Fibroblast of the aortic adventitia (primary cell): ENCODE measurements around the gene FUZ. TPM values are rescaled to one million over a fixed set of nuclear protein-coding genes. Genes with fewer than 3 reads are reported as not detected.

Source experiments
- DNase-seq: peaks from one replicate; pipeline ENCODE4 v3.0.0-alpha.2; 2010; ENCODE audit warnings: low read depth
- H3K4me3 ChIP-seq: 2 replicates; pipeline ENCODE4 v1.5.1; 2011; ENCODE audit warnings: low read depth, mild to moderate bottlenecking, control low read depth, low read length, moderate library complexity
- total RNA-seq: library from RNA; depleted of rRNA; stranded (reverse); fragments of >200 nt; gene quantifications from 2 replicates; pipeline ENCODE4 v1.2.3, GENCODE V29; 2012; ENCODE audit warnings: low replicate concordance
- TF ChIP-seq, protein P1 (sequence below): IDR thresholded peaks from 2 replicates; pipeline ENCODE4 v1.5.1; 2011; ENCODE audit warnings: mild to moderate bottlenecking, low read length, control low read depth, inconsistent platforms; ENCODE audit not compliant: insufficient read depth

Gene FUZ
- total RNA-seq, 1 donor: 23.5 TPM

DNA sequence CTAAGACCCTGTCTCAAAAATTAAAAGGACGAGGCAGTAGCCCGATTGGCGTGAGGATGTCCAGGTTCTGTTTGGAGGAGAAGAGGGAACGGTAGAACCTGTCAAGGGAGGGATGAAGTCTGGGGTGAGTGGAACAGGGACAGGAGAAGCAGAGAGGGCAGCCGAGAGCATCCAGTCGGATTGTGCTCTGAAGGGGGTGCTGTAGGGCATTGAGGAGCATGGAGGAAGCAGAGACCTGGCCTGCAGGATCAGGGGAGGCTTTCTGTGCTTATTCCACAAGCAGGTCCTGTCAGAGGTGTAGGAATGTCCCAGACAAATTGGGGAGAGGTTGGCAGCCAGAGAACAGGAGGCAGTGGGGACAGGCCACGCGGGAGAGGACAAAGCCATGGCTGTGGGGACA is 32.2 kb downstream of the FUZ start:
- TF ChIP-seq, protein P1, sequence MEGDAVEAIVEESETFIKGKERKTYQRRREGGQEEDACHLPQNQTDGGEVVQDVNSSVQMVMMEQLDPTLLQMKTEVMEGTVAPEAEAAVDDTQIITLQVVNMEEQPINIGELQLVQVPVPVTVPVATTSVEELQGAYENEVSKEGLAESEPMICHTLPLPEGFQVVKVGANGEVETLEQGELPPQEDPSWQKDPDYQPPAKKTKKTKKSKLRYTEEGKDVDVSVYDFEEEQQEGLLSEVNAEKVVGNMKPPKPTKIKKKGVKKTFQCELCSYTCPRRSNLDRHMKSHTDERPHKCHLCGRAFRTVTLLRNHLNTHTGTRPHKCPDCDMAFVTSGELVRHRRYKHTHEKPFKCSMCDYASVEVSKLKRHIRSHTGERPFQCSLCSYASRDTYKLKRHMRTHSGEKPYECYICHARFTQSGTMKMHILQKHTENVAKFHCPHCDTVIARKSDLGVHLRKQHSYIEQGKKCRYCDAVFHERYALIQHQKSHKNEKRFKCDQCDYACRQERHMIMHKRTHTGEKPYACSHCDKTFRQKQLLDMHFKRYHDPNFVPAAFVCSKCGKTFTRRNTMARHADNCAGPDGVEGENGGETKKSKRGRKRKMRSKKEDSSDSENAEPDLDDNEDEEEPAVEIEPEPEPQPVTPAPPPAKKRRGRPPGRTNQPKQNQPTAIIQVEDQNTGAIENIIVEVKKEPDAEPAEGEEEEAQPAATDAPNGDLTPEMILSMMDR: no peak
- no peak for DNase-seq
- H3K4me3 ChIP-seq: no peak overlapping the region

DNA sequence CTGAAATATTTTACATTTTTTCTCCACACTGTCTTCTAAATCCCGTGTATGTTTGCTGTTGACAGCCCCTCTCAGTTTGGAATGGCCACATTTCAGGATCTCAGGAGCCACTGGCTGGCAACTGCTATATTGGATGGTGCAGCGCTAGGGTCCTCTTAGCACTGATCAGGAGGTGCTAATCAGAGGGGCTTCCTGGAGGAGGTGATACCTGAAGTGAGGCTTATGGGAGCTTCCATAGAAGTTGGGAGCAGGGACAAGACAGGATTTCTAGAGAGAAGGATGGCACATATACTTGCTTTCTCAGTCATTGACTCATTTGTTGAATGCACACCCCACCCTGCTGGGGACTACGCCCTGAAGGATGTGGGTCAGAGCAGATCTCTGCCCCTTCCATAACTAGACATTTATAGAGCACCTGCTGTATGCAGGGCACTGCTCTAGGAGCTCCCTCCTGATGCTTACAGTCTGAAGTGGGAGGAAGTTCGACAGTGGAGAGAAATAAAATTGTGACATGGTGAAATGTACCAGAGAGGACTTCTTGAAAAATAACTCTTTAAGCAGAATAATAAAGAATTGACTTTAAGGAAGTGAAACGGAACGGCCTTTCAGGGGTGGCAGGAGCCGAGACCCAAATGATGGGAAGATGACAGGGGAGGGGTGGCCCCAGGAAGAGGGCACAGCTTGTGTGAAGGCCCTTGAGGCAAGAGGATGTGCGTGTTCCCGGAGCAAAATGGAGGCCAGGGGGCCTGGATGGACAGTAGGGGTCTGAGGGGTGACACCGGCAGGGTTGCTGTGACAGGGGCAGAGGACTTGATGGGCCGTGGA is 33.1 kb downstream of the FUZ start:
- no peak overlapping the region for H3K4me3 ChIP-seq
- DNase-seq: no peak
- TF ChIP-seq, protein P1: no peak

DNA sequence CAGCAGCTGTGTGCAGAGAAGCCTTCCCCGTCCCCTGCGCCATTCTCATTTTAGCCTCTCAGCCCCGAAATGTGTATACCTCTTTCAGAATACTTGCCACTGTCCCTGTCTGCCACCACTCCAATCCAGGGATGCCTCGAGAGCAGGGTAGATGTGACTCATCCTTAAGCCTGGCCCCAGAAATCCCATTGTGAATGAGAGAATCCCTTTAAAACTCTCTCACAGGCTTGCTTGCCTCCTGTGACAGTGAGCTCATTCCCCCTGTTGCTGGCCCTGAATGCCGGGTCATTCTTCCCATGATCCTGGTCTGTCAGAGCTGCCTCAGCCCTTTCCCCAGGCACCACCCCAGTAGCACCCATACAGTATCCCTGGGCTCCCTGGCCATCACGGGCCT is 36.7 kb downstream of the FUZ start:
- H3K4me3 ChIP-seq: no peak overlapping the region
- TF ChIP-seq, protein P1: no peak
- no peak for DNase-seq

DNA sequence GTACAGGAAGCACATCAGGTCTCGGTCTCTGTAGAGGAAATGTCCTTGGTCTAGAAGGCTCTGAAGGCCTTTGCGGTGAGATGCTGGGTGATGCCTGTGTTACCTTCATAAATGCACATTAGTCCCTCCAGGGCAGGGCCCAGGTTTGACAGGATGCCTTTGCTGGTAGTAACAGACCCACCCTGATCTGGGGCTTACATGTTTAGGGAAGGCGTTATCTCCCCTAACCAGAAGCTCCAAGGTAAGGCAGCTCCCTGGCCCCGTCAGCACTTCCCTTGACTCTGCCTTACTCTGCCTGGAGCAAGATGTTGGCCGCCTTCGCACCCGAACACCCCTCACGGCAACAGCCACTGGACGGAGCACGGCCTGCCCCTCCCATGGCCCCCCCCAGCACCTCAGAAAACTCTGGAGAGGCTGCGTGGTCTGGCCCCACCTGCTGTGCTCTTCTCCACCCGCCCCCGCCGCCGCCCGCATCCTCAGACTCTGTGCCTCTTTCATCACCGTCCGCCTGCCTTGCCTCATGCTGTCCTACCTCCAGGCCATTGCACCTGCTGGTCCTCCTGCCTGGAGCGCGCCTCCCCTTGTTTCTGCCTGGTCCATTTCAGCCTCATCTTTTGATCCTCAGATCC is 37.2 kb downstream of the FUZ start:
- TF ChIP-seq, protein P1: no peak
- no peak overlapping the region for H3K4me3 ChIP-seq
- no peak for DNase-seq

DNA sequence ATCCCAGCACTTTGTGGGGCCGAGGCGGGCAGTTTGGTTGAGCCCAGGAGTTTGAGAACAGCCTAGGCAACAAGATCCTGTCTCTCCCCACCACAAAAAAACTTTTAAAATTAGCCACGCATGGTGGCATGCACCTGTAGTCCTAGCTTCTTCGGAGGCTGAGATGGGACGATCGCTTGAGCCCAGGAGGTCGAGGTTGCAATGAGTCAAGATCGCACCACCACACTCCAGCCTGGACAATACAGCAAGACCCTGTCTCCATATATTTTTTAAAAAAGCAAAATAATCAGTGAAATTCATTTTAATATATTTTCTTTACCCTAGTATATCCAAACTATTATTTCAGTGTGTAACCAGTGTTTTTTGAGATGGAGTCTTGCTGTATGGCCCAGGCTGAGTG is 38.1 kb downstream of the FUZ start:
- H3K4me3 ChIP-seq: no peak overlapping the region
- no peak for DNase-seq
- TF ChIP-seq, protein P1: no peak

DNA sequence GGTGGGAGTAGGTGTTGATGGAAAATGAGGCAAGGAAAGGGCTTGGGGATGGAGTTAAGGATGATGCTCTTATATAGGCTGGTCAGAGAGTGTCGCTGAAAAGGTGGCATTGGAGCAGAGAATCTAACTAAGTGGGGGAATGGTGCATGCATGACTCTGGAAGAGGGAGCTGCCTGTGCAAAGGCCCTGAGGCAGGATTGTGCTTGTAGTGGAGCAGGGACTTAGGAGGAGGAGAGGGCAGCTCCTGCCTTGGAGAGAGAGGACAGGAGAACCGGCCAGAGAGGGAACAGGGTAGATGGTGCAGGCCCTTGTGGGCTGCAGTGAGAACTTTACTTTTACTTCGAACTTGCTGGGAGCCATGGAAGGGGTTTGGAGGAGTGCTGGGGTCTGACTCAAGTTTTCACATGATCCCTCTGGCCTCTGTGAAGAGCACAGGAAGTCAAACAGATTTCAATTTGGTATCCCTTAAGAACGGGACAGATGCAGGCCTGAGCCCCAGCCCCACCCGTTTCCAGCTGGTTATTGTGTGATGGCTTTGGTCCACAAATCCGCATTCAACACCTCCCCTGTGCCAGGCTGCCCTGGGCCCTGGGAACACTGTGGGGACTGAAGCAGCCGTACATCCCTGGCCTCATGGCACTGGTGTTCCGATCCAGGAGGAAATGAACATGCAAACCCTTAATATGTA is 39.3 kb downstream of the FUZ start:
- H3K4me3 ChIP-seq: no peak overlapping the region

More for the DNA sequence above, 39.3 kb downstream of the FUZ start:
- TF ChIP-seq, protein P1: no peak
- DNase-seq: no peak
